ENCODE data around the gene KIZ.

- TF ChIP-seq POLR2A (IDR thresholded peaks at IDR 0.05) (no peak), POLR2AphosphoS5 (IDR thresholded peaks at IDR 0.05; ENCODE audit: insufficient read depth in 1 of 2, low read depth in 1 of 2) (no peak)
- TF ChIP-seq, protein P1, sequence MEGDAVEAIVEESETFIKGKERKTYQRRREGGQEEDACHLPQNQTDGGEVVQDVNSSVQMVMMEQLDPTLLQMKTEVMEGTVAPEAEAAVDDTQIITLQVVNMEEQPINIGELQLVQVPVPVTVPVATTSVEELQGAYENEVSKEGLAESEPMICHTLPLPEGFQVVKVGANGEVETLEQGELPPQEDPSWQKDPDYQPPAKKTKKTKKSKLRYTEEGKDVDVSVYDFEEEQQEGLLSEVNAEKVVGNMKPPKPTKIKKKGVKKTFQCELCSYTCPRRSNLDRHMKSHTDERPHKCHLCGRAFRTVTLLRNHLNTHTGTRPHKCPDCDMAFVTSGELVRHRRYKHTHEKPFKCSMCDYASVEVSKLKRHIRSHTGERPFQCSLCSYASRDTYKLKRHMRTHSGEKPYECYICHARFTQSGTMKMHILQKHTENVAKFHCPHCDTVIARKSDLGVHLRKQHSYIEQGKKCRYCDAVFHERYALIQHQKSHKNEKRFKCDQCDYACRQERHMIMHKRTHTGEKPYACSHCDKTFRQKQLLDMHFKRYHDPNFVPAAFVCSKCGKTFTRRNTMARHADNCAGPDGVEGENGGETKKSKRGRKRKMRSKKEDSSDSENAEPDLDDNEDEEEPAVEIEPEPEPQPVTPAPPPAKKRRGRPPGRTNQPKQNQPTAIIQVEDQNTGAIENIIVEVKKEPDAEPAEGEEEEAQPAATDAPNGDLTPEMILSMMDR (IDR thresholded peaks at IDR 0.05) = no peak
Observed at GRCh38 chr20:21184819-21185218, 58.9 kb downstream of the KIZ start.
